Measurements from ENCODE around the gene KCND2.

Gene KCND2

GRCh38 chr7:120588862-120589261 is 315.9 kb downstream of the KCND2 start:
- no peak for TF ChIP-seq TAF1 (IDR thresholded peaks at IDR 0.05; ENCODE audit: borderline replicate concordance, insufficient read depth, low read length)
- TF ChIP-seq SIN3A (IDR thresholded peaks at IDR 0.05; ENCODE audit: borderline replicate concordance, insufficient read depth, low read length) = no peak
- TF ChIP-seq, protein P1, sequence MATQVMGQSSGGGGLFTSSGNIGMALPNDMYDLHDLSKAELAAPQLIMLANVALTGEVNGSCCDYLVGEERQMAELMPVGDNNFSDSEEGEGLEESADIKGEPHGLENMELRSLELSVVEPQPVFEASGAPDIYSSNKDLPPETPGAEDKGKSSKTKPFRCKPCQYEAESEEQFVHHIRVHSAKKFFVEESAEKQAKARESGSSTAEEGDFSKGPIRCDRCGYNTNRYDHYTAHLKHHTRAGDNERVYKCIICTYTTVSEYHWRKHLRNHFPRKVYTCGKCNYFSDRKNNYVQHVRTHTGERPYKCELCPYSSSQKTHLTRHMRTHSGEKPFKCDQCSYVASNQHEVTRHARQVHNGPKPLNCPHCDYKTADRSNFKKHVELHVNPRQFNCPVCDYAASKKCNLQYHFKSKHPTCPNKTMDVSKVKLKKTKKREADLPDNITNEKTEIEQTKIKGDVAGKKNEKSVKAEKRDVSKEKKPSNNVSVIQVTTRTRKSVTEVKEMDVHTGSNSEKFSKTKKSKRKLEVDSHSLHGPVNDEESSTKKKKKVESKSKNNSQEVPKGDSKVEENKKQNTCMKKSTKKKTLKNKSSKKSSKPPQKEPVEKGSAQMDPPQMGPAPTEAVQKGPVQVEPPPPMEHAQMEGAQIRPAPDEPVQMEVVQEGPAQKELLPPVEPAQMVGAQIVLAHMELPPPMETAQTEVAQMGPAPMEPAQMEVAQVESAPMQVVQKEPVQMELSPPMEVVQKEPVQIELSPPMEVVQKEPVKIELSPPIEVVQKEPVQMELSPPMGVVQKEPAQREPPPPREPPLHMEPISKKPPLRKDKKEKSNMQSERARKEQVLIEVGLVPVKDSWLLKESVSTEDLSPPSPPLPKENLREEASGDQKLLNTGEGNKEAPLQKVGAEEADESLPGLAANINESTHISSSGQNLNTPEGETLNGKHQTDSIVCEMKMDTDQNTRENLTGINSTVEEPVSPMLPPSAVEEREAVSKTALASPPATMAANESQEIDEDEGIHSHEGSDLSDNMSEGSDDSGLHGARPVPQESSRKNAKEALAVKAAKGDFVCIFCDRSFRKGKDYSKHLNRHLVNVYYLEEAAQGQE (IDR thresholded peaks at IDR 0.05; ENCODE audit: insufficient read depth in 1 of 2, low read depth in 2 of 2, low read length in 2 of 2) = no peak

DNA sequence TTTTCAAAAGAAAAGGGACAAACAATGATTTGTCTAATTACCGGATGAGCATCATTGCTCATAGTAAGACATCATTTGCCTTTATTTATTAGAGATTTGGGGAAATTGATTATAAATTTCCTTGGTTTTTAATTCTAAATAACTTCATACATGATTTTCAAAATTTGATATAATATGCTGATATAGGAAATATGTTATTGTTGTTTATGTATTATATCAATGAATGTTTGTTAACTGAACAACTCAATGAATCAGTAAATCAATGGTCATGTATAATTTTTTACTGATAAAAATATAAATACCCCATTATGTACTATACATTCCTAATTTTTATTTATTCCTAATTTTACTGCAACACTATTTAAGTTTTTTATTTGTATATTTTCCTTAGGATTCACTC is 327.6 kb downstream of the KCND2 start:
- TF ChIP-seq, protein P1 (IDR thresholded peaks at IDR 0.05; ENCODE audit: insufficient read depth in 1 of 2, low read depth in 2 of 2, low read length in 2 of 2) = no peak
- TF ChIP-seq TAF1 (IDR thresholded peaks at IDR 0.05; ENCODE audit: borderline replicate concordance, insufficient read depth, low read length) (no peak), FOXP2 (optimal IDR thresholded peaks at IDR 0.05; ENCODE audit: borderline replicate concordance, extremely low read depth, extremely low read length, insufficient read depth) (no peak), POLR2AphosphoS5 (IDR thresholded peaks at IDR 0.05; ENCODE audit: low read depth, low read length) (no peak), SIN3A (IDR thresholded peaks at IDR 0.05; ENCODE audit: borderline replicate concordance, insufficient read depth, low read length) (no peak)

DNA sequence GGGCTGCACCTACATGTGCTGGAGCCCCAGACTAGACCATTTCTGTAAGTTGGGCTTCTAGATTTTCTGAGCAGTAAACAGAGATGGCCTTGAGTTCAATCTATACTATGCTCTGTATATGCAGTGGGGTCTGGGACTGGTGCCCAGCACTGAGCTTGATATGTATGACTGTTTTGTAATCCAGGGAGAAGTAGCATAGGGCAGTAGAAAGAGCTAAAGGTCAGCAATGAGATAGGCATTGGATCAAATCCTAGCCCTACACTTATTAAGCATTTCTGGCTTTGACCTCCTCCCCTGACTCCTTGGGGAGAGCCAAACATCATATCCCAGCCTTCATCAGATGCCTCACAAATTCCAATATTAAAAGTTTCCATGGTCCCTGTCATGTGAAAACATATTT is 330.4 kb downstream of the KCND2 start:
- no peak for TF ChIP-seq POLR2AphosphoS5 (IDR thresholded peaks at IDR 0.05; ENCODE audit: low read depth, low read length)
- TF ChIP-seq FOXP2 (optimal IDR thresholded peaks at IDR 0.05; ENCODE audit: borderline replicate concordance, extremely low read depth, extremely low read length, insufficient read depth) = no peak

DNA sequence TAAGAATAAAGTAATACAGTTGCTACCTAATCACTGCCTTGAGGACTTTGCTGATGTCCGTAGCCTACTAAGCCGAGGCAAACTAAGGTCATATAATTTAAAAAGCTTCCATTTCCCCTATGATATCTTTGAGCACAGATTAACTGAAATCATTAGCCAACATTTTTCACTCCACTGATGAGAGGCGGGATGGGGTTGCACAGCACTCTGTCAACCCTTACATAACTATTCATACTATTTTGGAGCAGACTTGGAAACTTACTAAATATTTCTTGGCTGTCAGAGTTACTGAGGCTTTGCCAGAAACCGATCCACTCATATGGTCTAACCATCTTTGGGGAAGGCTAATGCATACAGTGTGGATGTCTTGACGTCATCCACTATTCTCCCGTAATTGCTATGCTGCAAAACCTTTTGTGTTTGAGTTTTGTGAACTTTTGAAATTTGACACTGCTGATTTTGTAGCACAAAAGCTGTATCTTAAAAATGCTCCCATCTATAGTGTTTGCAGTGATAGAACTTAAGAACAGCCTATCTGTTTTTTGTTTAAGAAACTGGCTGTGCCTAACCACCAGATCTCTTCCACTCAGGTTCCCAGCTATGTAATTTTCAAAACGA is 336.3 kb downstream of the KCND2 start:
- TF ChIP-seq TAF1 (IDR thresholded peaks at IDR 0.05; ENCODE audit: borderline replicate concordance, insufficient read depth, low read length) (no peak), SIN3A (IDR thresholded peaks at IDR 0.05; ENCODE audit: borderline replicate concordance, insufficient read depth, low read length) (no peak), FOXP2 (optimal IDR thresholded peaks at IDR 0.05; ENCODE audit: borderline replicate concordance, extremely low read depth, extremely low read length, insufficient read depth) (no peak), POLR2AphosphoS5 (IDR thresholded peaks at IDR 0.05; ENCODE audit: low read depth, low read length) (no peak)
- TF ChIP-seq, protein P1 (IDR thresholded peaks at IDR 0.05; ENCODE audit: insufficient read depth in 1 of 2, low read depth in 2 of 2, low read length in 2 of 2) = no peak

- TF ChIP-seq, protein P1 (IDR thresholded peaks at IDR 0.05; ENCODE audit: insufficient read depth in 1 of 2, low read depth in 2 of 2, low read length in 2 of 2) = no peak
- no peak for TF ChIP-seq TAF1 (IDR thresholded peaks at IDR 0.05; ENCODE audit: borderline replicate concordance, insufficient read depth, low read length)
- no peak for TF ChIP-seq POLR2AphosphoS5 (IDR thresholded peaks at IDR 0.05; ENCODE audit: low read depth, low read length)
- no peak for TF ChIP-seq FOXP2 (optimal IDR thresholded peaks at IDR 0.05; ENCODE audit: borderline replicate concordance, extremely low read depth, extremely low read length, insufficient read depth)
- no peak for TF ChIP-seq SIN3A (IDR thresholded peaks at IDR 0.05; ENCODE audit: borderline replicate concordance, insufficient read depth, low read length)
Measured at GRCh38 chr7:120611975-120612374, 339.0 kb downstream of the KCND2 start.

Measured in PFSK-1 (cell line).